ENCODE results near the gene BHLHE40. TPM values are rescaled to one million over a fixed set of nuclear protein-coding genes. Genes with fewer than 3 reads are reported as not detected.

BHLHE40 gene
- total and polyA plus RNA-seq, 2 experiments from 2014 or later: 67.1 to 116 TPM

GRCh38 chr3:4939276-4939675 lies 40.0 kb upstream of the BHLHE40 start:
- no peaks in the 10 kb centered on the region for H3K27me3 ChIP-seq
- no CpG with 5 or more reads among the region's 3 CpGs for WGBS (ENCODE audit: low lambda C conversion rate, missing lambda C conversion rate)
- no peaks in the 10 kb centered on the region for H3K9me3 ChIP-seq (ENCODE audit: low read depth)
- H4K20me1 ChIP-seq (ENCODE audit: insufficient read depth, poor library complexity, severe bottlenecking): no peaks in the 10 kb centered on the region
- H2AFZ ChIP-seq: no peak overlapping the region
- no peak overlapping the region for H3K4me2 ChIP-seq
- no peaks in the 10 kb centered on the region for H3K4me1 ChIP-seq (ENCODE audit: insufficient read depth)
- no peaks in the 10 kb centered on the region for H3K79me2 ChIP-seq
- H3K27ac ChIP-seq: no peak overlapping the region
- no peaks in the 10 kb centered on the region for H3K9me2 ChIP-seq (replicated peaks; ENCODE audit: insufficient read depth)
- no peaks in the 10 kb centered on the region for H3K36me3 ChIP-seq (replicated peaks; ENCODE audit: insufficient read depth, low read depth)
- H3K4me3 ChIP-seq: no peak overlapping the region
- no peak for TF ChIP-seq EZH2phosphoT487 (IDR thresholded peaks at IDR 0.05; ENCODE audit: low read depth, severe bottlenecking, unreplicated experiment)
- TF ChIP-seq EZH2 (IDR thresholded peaks at IDR 0.05; ENCODE audit: borderline replicate concordance): no peak
- no peak for TF ChIP-seq CTCF (IDR thresholded peaks at IDR 0.05; ENCODE audit: poor library complexity)
- DNase-seq (ENCODE audit: low spot score): no peak

- WGBS (ENCODE audit: low lambda C conversion rate, missing lambda C conversion rate): 93% methylated on average over 4 of the region's 4 CpGs
- no peak overlapping the region for H2AFZ ChIP-seq
- no peak overlapping the region for H3K4me3 ChIP-seq
- no peaks in the 10 kb centered on the region for H3K4me1 ChIP-seq (ENCODE audit: insufficient read depth)
- TF ChIP-seq CTCF (IDR thresholded peaks at IDR 0.05; ENCODE audit: poor library complexity): no peak
- no peak for TF ChIP-seq EZH2phosphoT487 (IDR thresholded peaks at IDR 0.05; ENCODE audit: low read depth, severe bottlenecking, unreplicated experiment)
- TF ChIP-seq EZH2 (IDR thresholded peaks at IDR 0.05; ENCODE audit: borderline replicate concordance): no peak
- no peaks in the 10 kb centered on the region for H3K9me2 ChIP-seq (replicated peaks; ENCODE audit: insufficient read depth)
- H3K27ac ChIP-seq: no peak overlapping the region
- H3K36me3 ChIP-seq (replicated peaks; ENCODE audit: insufficient read depth, low read depth): no peaks in the 10 kb centered on the region
- no peaks in the 10 kb centered on the region for H4K20me1 ChIP-seq (ENCODE audit: insufficient read depth, poor library complexity, severe bottlenecking)
- H3K27me3 ChIP-seq: no peaks in the 10 kb centered on the region
- H3K79me2 ChIP-seq: no peaks in the 10 kb centered on the region
- no peak overlapping the region for H3K4me2 ChIP-seq
- no peak for DNase-seq (ENCODE audit: low spot score)
- no peaks in the 10 kb centered on the region for H3K9me3 ChIP-seq (ENCODE audit: low read depth)
Measured at GRCh38 chr3:4940985-4941384, 38.3 kb upstream of the BHLHE40 start.

GRCh38 chr3:4943549-4943948 lies 35.7 kb upstream of the BHLHE40 start:
- Histone ChIP-seq H3K4me3 (no peak overlapping the region), H3K36me3 (replicated peaks; ENCODE audit: insufficient read depth, low read depth) (no peaks in the 10 kb centered on the region), H4K20me1 (ENCODE audit: insufficient read depth, poor library complexity, severe bottlenecking) (no peaks in the 10 kb centered on the region), H2AFZ (no peak overlapping the region), H3K79me2 (no peaks in the 10 kb centered on the region), H3K27me3 (no peaks in the 10 kb centered on the region), H3K9me3 (ENCODE audit: low read depth) (no peaks in the 10 kb centered on the region), H3K4me1 (ENCODE audit: insufficient read depth) (no peaks in the 10 kb centered on the region), H3K4me2 (no peak overlapping the region), H3K9me2 (replicated peaks; ENCODE audit: insufficient read depth) (no peaks in the 10 kb centered on the region), H3K27ac (no peak overlapping the region)
- DNase-seq (ENCODE audit: low spot score): no peak
- peak; percentile 8 for TF ChIP-seq CTCF (IDR thresholded peaks at IDR 0.05; ENCODE audit: poor library complexity)
- no peak for TF ChIP-seq EZH2phosphoT487 (IDR thresholded peaks at IDR 0.05; ENCODE audit: low read depth, severe bottlenecking, unreplicated experiment)
- no peak for TF ChIP-seq EZH2 (IDR thresholded peaks at IDR 0.05; ENCODE audit: borderline replicate concordance)
- 90% methylated on average over 1 of the region's 1 CpG for WGBS (ENCODE audit: low lambda C conversion rate, missing lambda C conversion rate)

- no peaks in the 10 kb centered on the region for H3K9me3 ChIP-seq (ENCODE audit: low read depth)
- no peak for DNase-seq (ENCODE audit: low spot score)
- H3K4me1 ChIP-seq (ENCODE audit: insufficient read depth): no peaks in the 10 kb centered on the region
- H2AFZ ChIP-seq: no peak overlapping the region
- H4K20me1 ChIP-seq (ENCODE audit: insufficient read depth, poor library complexity, severe bottlenecking): no peaks in the 10 kb centered on the region
- no peaks in the 10 kb centered on the region for H3K27me3 ChIP-seq
- TF ChIP-seq EZH2phosphoT487 (IDR thresholded peaks at IDR 0.05; ENCODE audit: low read depth, severe bottlenecking, unreplicated experiment): no peak
- no peak overlapping the region for H3K4me2 ChIP-seq
- H3K27ac ChIP-seq: no peak overlapping the region
- H3K79me2 ChIP-seq: no peaks in the 10 kb centered on the region
- H3K4me3 ChIP-seq: no peak overlapping the region
- WGBS (ENCODE audit: low lambda C conversion rate, missing lambda C conversion rate): 95% methylated on average over 10 of the region's 10 CpGs
- no peaks in the 10 kb centered on the region for H3K36me3 ChIP-seq (replicated peaks; ENCODE audit: insufficient read depth, low read depth)
- H3K9me2 ChIP-seq (replicated peaks; ENCODE audit: insufficient read depth): no peaks in the 10 kb centered on the region
Measured at GRCh38 chr3:4945324-4945723, 33.9 kb upstream of the BHLHE40 start.
